ENCODE results near the gene BNC1.
"Not testable (repeated sequence)": the region's sequence is repeated elsewhere in the genome, so short reads cannot be mapped to it uniquely, and the experiment has no call there.

The BNC1 gene

DNA sequence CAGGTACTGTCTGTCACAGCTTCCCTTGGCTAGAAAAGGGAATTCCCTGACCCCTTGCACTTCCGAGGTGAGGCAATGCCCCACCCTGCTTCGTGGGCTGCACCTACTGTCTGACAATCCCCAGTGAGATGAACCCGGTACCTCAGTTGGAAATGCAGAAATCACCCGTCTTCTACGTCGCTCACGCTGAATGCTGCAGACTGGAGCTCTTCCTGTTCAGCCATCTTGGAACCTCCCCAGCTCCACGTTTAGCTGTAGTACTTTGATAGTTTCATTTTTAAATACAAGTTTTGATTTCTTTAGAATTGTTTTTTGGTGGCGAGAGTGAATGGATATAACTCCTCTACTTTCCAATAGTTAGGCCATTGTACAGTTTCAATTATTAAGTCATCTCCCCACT lies 59.0 kb downstream of the BNC1 start:
- DNase-seq (ENCODE audit: low read depth) = no peak
- TF ChIP-seq, protein P1, sequence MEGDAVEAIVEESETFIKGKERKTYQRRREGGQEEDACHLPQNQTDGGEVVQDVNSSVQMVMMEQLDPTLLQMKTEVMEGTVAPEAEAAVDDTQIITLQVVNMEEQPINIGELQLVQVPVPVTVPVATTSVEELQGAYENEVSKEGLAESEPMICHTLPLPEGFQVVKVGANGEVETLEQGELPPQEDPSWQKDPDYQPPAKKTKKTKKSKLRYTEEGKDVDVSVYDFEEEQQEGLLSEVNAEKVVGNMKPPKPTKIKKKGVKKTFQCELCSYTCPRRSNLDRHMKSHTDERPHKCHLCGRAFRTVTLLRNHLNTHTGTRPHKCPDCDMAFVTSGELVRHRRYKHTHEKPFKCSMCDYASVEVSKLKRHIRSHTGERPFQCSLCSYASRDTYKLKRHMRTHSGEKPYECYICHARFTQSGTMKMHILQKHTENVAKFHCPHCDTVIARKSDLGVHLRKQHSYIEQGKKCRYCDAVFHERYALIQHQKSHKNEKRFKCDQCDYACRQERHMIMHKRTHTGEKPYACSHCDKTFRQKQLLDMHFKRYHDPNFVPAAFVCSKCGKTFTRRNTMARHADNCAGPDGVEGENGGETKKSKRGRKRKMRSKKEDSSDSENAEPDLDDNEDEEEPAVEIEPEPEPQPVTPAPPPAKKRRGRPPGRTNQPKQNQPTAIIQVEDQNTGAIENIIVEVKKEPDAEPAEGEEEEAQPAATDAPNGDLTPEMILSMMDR (IDR thresholded peaks at IDR 0.05; ENCODE audit: low read depth, low read length, missing control alignments) = no peak
- no peak overlapping the region for H3K4me3 ChIP-seq (ENCODE audit: low read depth, low read length)

DNA sequence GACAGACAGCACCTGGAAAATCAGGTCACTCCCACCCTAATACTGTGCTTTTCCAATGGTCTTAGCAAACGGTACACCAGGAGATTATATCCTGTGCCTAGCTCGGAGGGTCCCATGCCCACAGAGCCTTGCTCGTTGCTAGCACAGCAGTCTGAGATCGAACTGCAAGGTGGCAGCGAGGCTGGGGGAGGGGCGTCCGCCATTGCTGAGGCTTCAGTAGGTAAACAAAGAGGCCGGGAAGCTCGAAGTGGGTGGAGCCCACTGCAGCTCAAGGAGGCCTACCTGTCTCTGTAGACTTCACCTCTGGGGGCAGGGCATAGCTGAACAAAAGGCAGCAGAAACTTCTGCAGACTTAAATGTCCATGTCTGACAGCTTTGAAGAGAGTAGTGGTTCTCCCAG lies 62.7 kb downstream of the BNC1 start:
- DNase-seq (ENCODE audit: low read depth) = not testable (repeated sequence)

DNA sequence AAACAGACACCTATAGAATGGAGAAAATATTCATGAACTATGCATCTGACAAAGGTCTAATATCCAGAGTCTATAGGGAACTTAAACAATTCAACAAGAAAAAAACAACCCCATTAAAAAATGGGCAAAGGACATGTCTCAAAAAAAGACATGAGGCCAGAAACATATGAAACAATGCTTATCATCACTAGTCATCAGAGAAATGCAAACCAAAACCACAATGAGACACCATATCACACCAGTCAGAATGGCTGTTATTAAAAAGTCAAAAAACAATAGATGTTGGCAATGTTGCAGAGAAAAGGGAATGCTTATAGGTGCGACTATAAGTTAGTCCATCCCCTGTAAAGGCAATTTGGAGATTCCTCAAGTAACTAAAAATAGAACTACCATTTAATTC lies 65.4 kb downstream of the BNC1 start:
- no peak overlapping the region for H3K4me3 ChIP-seq (ENCODE audit: low read depth, low read length)
- TF ChIP-seq, protein P1 (IDR thresholded peaks at IDR 0.05; ENCODE audit: low read depth, low read length, missing control alignments) = no peak
- DNase-seq (ENCODE audit: low read depth) = no peak

More for the DNA sequence above, 62.7 kb downstream of the BNC1 start:
- H3K4me3 ChIP-seq (ENCODE audit: low read depth, low read length) = not testable (repeated sequence)

DNA sequence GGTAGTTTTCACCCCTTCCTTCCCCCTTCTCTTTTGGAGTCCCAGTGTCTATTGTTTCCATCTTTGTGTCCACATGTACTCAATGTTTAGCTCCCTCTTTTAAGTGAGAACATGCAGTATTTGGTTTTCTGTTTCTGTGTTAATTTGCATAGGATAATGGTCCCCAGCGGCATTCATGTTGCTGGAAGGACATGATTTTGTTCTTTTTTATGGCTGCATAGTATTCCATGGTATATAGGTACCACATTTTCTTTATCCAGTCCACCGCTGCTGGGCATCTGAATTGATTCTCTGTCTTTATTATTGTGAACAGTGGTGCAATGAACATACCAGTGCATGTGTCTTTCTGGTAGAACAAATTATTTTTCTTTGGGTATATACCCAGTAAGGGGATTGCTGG lies 69.2 kb downstream of the BNC1 start:
- TF ChIP-seq, protein P1 (IDR thresholded peaks at IDR 0.05; ENCODE audit: low read depth, low read length, missing control alignments) = no peak
- H3K4me3 ChIP-seq (ENCODE audit: low read depth, low read length) = no peak overlapping the region
- DNase-seq (ENCODE audit: low read depth) = no peak

DNA sequence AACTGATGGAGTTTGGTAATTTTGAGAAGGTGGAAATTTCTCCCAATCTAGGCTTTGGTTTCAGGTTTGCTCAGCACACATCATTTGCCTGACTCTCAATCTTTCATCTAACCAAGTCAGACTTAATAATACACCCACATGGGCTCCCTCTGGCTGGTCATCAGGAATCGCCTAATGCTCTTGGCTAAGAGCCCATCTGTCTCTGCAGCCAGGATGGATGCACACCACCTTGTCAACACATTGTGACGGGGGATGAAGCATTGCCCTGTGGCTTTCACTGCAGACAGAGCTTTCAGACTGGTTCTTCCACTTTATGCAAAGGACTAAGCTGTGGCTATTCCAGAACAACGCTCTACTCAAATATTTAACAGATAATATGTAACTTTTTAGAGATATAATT lies 73.8 kb downstream of the BNC1 start:
- DNase-seq (ENCODE audit: low read depth) = no peak
- H3K4me3 ChIP-seq (ENCODE audit: low read depth, low read length) = no peak overlapping the region
- TF ChIP-seq, protein P1 (IDR thresholded peaks at IDR 0.05; ENCODE audit: low read depth, low read length, missing control alignments) = no peak

DNA sequence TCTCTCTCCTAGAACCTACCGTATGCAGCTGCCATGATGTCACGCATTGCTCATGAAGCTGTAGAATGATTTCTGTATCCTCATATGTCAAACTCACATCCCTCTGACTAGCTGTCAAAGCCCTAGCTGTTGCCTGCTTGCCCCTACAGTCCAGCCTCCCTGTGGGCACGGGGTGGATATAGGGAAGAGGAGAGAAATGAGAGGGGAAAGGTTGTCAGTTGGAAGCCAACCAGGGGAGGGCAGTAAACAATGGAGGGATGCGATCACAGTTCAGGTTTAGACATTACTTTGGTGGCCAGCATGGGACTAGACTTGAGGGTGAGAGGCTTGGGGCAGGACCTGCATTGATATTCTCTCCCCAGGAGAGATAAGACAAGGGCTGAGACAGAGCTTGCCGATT lies 75.1 kb downstream of the BNC1 start:
- H3K4me3 ChIP-seq (ENCODE audit: low read depth, low read length) = no peak overlapping the region
- TF ChIP-seq, protein P1 (IDR thresholded peaks at IDR 0.05; ENCODE audit: low read depth, low read length, missing control alignments) = no peak
- no peak for DNase-seq (ENCODE audit: low read depth)

DNA sequence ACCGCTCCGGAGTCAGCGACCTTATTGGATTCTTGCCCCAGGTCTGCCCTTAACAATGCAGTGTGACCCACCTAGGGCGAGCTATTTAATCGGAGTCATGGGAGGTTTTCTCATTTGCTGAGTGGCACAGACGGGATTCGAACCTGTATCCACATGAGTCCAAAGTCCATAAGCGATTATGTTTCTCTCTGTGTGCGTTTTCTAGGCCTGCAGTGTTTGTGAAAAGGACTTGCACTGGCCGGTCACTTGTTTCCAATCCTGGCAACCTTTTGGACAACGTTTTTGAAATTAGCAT lies 76.2 kb downstream of the BNC1 start:
- H3K4me3 ChIP-seq (ENCODE audit: low read depth, low read length) = peak overlapping the region; percentile 80
- TF ChIP-seq, protein P1 (IDR thresholded peaks at IDR 0.05; ENCODE audit: low read depth, low read length, missing control alignments) = no peak
- no peak for DNase-seq (ENCODE audit: low read depth)
